ENCODE data around the gene CPT1B. TPM values are rescaled to one million over a fixed set of nuclear protein-coding genes. Genes with fewer than 3 reads are reported as not detected.

Gene CPT1B
- total and polyA plus RNA-seq, 2 of the 4 experiments (the other 2 are of a cell fraction): 0.36 to 1.8 TPM

DNA sequence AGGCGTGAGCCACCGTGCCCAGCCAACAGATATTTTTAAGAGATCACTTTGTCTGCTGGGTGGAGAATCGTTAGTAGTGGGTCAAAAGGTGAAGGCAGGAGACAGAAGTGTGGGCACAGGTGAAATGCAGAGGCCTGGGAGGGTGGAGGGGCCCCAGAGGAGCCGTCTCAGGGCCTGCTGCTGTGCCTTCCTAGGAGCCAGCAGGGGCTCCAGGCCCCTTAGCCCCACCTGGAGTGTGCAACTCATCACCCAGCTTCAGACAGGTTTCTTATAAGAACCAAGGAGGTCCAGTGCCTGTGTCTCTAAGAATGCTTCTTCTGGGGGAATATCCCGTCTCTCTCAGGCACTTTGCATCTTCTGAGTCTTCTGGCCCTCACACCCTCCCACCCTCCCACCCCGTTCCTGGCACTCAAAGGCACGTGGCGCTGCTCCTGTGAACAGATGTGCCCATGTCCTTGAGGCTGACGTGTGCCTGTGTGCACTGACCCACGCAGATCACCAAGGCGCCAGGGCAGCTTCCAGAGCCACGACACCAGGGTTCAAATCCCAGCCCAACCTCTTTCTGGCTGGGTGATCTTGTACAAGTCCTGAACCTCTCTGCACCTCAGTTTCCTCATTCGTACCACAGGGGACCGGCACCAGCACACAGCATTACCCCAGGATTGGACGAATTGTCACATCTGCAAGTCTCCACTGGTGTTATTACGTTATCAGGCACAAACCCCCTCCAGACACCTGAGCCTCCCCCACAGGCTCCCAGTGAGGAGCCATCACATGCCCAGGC lies 46.3 kb upstream of the CPT1B start:
- intact Hi-C loops (cut with micrococcal nuclease): loop anchor here (5.0 kb wide), 2 partner anchors 47 to 68 kb away; partner anchors contain the start of gene CPT1B
- ATAC-seq (ENCODE audit: low read depth): no peak
- in situ Hi-C loops (cut with MboI; ENCODE audit: low sequenced_read_pairs): no loop called here
- TF ChIP-seq, protein P1, sequence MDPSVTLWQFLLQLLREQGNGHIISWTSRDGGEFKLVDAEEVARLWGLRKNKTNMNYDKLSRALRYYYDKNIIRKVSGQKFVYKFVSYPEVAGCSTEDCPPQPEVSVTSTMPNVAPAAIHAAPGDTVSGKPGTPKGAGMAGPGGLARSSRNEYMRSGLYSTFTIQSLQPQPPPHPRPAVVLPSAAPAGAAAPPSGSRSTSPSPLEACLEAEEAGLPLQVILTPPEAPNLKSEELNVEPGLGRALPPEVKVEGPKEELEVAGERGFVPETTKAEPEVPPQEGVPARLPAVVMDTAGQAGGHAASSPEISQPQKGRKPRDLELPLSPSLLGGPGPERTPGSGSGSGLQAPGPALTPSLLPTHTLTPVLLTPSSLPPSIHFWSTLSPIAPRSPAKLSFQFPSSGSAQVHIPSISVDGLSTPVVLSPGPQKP (IDR thresholded peaks at IDR 0.05; ENCODE audit: borderline replicate concordance, low read depth, low read length): no peak
- TF ChIP-seq SMC3 (IDR thresholded peaks at IDR 0.05; ENCODE audit: low read depth, low read length) (no peak), CHD1 (IDR thresholded peaks at IDR 0.05; ENCODE audit: low read depth, low read length) (no peak), RFX5 (IDR thresholded peaks at IDR 0.05; ENCODE audit: low read depth, low read length) (no peak), CEBPB (IDR thresholded peaks at IDR 0.05; ENCODE audit: low read depth, low read length) (no peak), FOS (IDR thresholded peaks at IDR 0.05; ENCODE audit: low read depth, low read length) (no peak), MAZ (IDR thresholded peaks at IDR 0.05; ENCODE audit: borderline replicate concordance, low read depth, low read length) (no peak), RAD21 (IDR thresholded peaks at IDR 0.05; ENCODE audit: low read length) (no peak), NFE2L2 (IDR thresholded peaks at IDR 0.05; ENCODE audit: low read depth, low read length) (no peak), MXI1 (IDR thresholded peaks at IDR 0.05; ENCODE audit: borderline replicate concordance, low read depth, low read length) (no peak), MAFK (IDR thresholded peaks at IDR 0.05; ENCODE audit: low read depth, low read length) (no peak), BHLHE40 (IDR thresholded peaks at IDR 0.05; ENCODE audit: low read depth, low read length) (no peak), RCOR1 (IDR thresholded peaks at IDR 0.05; ENCODE audit: insufficient replicate concordance, low read length) (no peak), POLR2A (IDR thresholded peaks at IDR 0.05; ENCODE audit: low read depth, low read length) (no peak)
- TF ChIP-seq, protein P2, sequence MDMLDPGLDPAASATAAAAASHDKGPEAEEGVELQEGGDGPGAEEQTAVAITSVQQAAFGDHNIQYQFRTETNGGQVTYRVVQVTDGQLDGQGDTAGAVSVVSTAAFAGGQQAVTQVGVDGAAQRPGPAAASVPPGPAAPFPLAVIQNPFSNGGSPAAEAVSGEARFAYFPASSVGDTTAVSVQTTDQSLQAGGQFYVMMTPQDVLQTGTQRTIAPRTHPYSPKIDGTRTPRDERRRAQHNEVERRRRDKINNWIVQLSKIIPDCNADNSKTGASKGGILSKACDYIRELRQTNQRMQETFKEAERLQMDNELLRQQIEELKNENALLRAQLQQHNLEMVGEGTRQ (IDR thresholded peaks at IDR 0.05; ENCODE audit: low read depth, low read length): no peak

More for the DNA sequence above, 46.3 kb upstream of the CPT1B start:
- H2BK120ac ChIP-seq (ENCODE audit: low read depth, low read length): no peak overlapping the region
- H4K5ac ChIP-seq (ENCODE audit: low read depth, low read length): no peak overlapping the region
- no peaks in the 10 kb centered on the region; the same call in 1 of the 2 replicates for H3K27me3 ChIP-seq (ENCODE audit: control insufficient read depth, insufficient read depth, low read length)
- H3K36me3 ChIP-seq (ENCODE audit: control insufficient read depth, insufficient read depth, low read length): peaks cover 2% of the 10 kb centered on the region; the same call in 1 of the 2 replicates
- no peak overlapping the region for H2BK5ac ChIP-seq (ENCODE audit: low read depth, low read length, poor library complexity, severe bottlenecking)
- CTCF ChIA-PET: no interaction called here
- peaks cover 9% of the 10 kb centered on the region for H3K9me1 ChIP-seq (ENCODE audit: insufficient read depth, low read length)
- no peak overlapping the region for H2BK15ac ChIP-seq (ENCODE audit: low read depth, low read length)
- H3K9me3 ChIP-seq (ENCODE audit: control insufficient read depth, insufficient read depth, low read length): no peaks in the 10 kb centered on the region
- no peak overlapping the region for H3K18ac ChIP-seq (ENCODE audit: low read depth, low read length)
- POLR2A ChIA-PET (ENCODE audit: unreplicated experiment): no interaction called here
- H3K4me3 ChIP-seq (ENCODE audit: insufficient read depth, low read depth, low read length): no peak overlapping the region
- peaks cover 6 to 24% of the 10 kb centered on the region in 2 experiments; a peak in 2 of 4 replicates for H3K79me1 ChIP-seq (ENCODE audit: low read depth in 1 of 2, low read length in 2 of 2)
- H4K8ac ChIP-seq (ENCODE audit: low read depth in 2 of 2, low read length in 2 of 2): no peak overlapping the region
- WGBS, 2 experiments (ENCODE audit: extremely low coverage in 2 of 2, insufficient read length in 1 of 2): 95% methylated on average over 10 of the region's 16 CpGs; no CpG with 5 or more reads in 1 of the 2 experiments
- no peak overlapping the region for H2BK20ac ChIP-seq (ENCODE audit: low read depth, low read length)
- no peak for DNase-seq
- H4K91ac ChIP-seq (ENCODE audit: insufficient read depth, low read depth, low read length): no peak overlapping the region
- no peak overlapping the region for H3K4me2 ChIP-seq (ENCODE audit: low read depth, low read length)
- no TSS peak for BruUV-seq (replicated peaks)
- no peak overlapping the region for H2AFZ ChIP-seq (replicated peaks; ENCODE audit: low read length, poor library complexity)
- H3K27ac ChIP-seq (ENCODE audit: insufficient read depth, low read length): no peak overlapping the region
- H3K9ac ChIP-seq (ENCODE audit: low read depth, low read length): no peak overlapping the region
- H3K23ac ChIP-seq (ENCODE audit: low read depth, low read length): no peak overlapping the region
- no peak overlapping the region for H2AK5ac ChIP-seq (ENCODE audit: low read depth, low read length)
- H3K14ac ChIP-seq (replicated peaks; ENCODE audit: low read depth, low read length): no peak overlapping the region
- no peak overlapping the region for H2AK9ac ChIP-seq (replicated peaks; ENCODE audit: low read depth, low read length, poor library complexity)
- H3K4ac ChIP-seq (ENCODE audit: low read depth, low read length): no peak overlapping the region
- H4K20me1 ChIP-seq (ENCODE audit: insufficient read depth, low read length): peaks cover 9% of the 10 kb centered on the region
- H3K4me1 ChIP-seq (ENCODE audit: control insufficient read depth, insufficient read depth, low read length): peaks cover 16% of the 10 kb centered on the region; the same call in 1 of the 2 replicates
- dilution Hi-C loops (cut with HindIII; ENCODE audit: low sequenced_read_pairs, unreplicated experiment): no loop called here
- no peak overlapping the region for H3K56ac ChIP-seq (ENCODE audit: extremely low read depth, insufficient read depth, low read length)

Measured in IMR-90 (cell line).